HG02623 (cell line): ENCODE results near the gene PRODH2.
"Not testable (repeated sequence)": the region's sequence is repeated elsewhere in the genome, so short reads cannot be mapped to it uniquely, and the experiment has no call there.

ENCODE experiments used
- ATAC-seq: cut with Tn5 transposase; IDR thresholded peaks from one replicate; pipeline ENCODE4 v1.9.1; 2021; ENCODE audit warnings: moderate library complexity; ENCODE audit not compliant: unreplicated experiment

The PRODH2 gene

GRCh38 chr19:35782589-35782988 lies 30.1 kb downstream of the PRODH2 start:
- no peak for ATAC-seq

GRCh38 chr19:35781650-35782049 lies 31.0 kb downstream of the PRODH2 start:
- no peak for ATAC-seq

- ATAC-seq: no peak
These were observed 31.9 kb downstream of the PRODH2 start for GRCh38 chr19:35780717-35781116.

DNA sequence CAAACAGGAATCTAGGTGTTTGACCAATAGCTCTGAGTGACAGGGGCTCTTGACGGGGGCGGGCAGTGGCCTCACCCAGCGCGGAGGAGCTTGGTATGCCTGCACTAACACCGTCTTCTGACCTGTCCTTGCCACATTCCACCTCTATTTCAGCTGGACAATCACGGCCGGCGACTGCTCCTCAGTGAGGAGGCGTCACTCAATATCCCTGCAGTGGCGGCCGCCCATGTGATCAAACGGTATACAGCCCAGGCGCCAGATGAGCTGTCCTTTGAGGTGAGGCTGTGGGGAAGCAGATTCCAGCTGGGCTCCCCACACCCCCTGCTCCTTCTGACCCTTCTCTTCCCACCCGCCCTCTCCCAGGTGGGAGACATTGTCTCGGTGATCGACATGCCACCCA lies 32.6 kb downstream of the PRODH2 start:
- no peak for ATAC-seq

DNA sequence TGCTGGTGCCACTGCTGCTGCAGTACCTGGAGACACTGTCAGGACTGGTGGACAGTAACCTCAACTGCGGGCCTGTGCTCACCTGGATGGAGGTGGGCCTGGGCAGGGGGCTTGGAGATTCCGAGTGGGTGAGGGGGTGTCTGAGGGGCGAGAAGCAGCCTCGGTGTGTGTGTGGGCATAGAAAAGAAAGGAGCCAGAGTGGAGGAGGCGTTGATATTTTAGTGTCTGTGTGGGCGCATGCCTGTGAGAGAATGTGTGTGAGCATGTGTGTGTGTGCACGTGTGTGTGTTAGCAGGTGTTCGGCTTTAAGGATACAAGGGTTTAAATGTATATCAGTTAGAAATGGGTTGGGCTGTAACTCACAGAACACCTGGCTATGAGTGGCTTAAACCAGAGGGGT lies 33.6 kb downstream of the PRODH2 start:
- ATAC-seq: no peak

DNA sequence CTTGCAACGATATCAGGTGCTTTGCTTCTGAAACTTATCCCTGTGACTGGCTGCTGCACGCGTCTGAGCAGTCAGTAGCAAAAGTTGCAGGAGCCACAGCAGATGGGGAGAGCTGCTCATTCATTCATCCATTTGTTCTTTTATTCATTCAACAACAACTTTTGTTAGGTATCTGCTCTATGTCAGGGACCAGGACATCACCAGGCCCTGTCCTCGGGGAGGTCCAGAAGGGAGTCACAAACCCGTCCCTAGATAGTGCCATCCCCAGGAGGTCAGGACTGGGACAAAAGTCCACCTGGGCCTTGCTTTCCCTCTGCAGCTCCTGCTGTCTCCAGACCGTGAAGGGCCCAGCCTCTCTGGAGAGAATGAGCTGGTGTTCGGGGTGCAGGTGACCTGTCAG lies 34.7 kb downstream of the PRODH2 start:
- no peak for ATAC-seq

GRCh38 chr19:35777086-35777841 lies 35.4 kb downstream of the PRODH2 start:
- no peak for ATAC-seq

DNA sequence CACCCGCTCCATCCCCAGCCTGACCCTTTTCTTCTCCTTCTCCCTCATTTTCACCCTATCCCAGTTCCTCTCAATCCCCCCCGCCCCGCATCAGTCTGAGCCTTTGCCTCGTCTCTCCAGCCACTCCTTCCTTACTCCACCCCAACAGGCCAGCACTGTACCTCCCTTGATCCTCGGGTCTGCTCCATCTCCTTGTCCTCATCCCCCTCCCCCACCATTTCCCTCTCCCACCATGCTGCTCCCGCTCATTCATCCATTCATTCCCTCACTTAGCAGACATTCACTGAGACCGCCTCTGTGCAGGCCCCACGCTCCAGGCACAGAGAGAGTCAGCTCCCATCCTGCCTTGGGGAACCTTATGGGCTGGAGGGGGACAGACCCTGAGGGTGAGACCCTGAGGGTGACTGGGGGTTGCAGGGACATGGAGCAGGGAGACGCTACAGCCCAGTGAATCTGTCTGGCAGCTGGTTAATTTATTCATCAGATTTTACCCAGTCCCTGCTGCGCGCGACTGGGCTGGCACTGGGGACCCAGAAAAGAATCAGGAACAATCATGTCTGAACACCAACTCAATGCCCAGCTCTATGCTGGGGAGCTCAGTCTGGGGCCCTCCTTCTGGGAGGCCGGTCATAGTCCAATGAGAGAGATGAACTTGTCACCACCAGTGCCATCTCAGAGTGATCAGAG lies 36.4 kb downstream of the PRODH2 start:
- no peak for ATAC-seq

DNA sequence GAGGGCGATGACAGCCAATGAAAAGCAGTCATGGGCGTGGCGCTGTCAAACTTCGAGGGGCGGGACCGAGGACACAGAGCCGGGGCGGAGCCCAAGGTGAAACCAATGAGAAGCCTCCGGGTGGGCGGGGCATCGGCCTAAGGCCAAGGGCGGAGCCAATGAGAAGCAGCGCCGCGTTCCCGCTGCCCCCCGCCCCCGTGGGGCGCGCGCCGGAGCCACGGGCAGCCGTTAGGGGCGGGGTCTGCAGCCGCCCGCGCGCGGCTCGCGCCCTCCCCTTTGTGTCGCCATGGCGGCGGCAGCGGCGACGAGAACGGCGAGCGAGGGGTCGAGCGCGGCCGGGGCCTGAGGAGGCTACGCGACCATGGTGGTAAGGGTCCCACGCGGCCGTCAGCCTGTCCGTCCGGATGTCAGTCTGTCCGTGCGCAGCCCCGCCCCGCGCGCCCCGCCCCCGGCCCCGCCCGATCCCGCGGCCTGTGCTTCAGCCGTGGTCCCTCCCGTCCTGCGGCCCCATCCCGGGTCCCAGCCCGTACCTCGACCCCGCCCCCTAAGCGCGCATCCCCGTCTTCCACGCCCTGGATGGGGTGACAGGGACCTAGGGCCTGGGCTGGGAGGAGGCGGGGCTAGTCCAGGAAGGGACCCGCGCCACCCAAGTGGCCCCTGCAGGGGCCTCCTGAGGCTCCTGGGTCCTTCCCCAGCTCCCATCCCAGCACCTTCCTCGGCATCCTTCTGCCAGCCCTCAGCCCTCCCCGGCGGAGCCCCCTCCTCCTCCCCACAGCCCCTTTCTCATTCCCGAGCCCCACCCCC lies 37.1 kb downstream of the PRODH2 start, which contains the start of gene ARHGAP33:
ARHGAP33 (plus strand) TSS at position 267 of the 804 bp plus-strand sequence; CDS start at position 362, 95 bp downstream.
- peak; percentile 88 for ATAC-seq

GRCh38 chr19:35775046-35775297 lies 37.7 kb downstream of the PRODH2 start:
- ATAC-seq: no peak

DNA sequence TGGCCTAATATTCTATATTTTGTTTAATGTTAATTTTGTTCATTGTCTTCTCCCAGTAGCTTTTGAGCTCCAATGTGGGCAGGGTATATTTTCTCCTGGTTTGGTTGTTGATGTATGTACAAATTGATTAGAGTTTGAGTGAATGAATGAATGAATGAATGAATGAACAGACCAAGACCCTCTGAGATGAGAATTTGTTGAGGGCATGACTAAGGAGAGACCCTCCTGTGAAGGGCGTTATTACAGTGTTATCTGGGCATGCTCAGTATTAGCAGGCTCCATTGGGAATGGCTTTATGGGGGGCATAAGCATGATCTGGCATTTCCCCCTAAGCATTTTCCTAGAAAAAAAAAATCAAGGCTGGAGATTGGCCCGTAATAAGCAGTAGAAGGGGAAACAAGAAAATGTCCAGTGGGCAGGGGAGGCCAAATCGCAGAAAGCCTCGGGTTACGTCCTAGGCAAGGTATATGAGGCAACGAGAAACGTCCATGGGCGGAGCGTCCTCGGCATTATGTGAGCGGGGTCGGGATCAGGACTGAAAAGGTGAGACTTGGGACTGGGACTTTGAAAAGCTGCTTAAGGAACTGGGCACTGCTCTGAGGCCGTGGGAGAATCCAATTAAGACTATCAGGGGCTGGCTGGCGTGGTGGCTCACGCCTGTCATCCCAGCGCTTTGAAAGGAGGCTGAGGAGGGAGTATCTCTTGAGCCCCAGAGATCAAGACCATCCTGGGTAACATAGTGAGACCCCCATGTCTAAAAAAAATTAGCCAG lies 38.2 kb downstream of the PRODH2 start:
- ATAC-seq: no peak

DNA sequence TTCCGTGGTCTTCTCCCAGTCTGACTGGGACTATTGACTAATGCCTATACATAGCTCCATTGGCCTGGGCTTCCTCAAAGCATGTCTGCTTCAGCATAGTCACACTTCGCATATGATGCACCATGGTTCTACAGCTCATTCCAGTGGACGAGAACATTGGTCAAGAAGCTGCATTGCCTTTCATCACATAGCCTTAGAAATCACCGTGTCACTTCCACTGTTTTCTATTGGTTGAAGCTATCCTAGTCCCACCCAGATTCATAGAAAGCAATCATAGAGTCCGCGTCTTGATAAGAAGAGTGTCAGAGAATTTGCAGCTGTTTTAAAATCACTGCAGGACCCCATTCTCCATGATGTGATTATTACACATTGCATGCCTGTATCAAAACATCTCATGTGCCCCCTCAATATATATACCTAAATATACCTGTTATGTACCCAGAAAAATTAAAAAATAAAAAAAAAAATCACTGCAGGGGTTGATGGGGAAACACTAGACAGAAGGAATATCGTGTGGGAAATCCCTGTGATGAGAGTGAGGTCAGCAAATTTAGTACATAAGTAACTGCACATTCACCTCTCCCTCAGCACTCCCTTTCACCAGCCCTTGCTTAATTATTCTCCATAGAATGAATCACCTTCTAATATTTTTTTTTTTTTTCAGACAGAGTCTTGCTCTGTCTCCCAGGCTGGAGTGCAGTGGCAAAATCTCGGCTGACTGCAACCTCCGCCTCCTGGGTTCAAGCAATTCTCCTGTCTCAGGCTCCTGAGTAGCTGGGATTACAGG lies 39.4 kb downstream of the PRODH2 start:
- no peak for ATAC-seq

- ATAC-seq: not testable (repeated sequence)
These were observed 40.3 kb downstream of the PRODH2 start for GRCh38 chr19:35772362-35772761.

- no peak for ATAC-seq
These were observed 44.6 kb downstream of the PRODH2 start for GRCh38 chr19:35768082-35768421.

GRCh38 chr19:35767288-35768081 lies 45.2 kb downstream of the PRODH2 start:
- no peak for ATAC-seq

DNA sequence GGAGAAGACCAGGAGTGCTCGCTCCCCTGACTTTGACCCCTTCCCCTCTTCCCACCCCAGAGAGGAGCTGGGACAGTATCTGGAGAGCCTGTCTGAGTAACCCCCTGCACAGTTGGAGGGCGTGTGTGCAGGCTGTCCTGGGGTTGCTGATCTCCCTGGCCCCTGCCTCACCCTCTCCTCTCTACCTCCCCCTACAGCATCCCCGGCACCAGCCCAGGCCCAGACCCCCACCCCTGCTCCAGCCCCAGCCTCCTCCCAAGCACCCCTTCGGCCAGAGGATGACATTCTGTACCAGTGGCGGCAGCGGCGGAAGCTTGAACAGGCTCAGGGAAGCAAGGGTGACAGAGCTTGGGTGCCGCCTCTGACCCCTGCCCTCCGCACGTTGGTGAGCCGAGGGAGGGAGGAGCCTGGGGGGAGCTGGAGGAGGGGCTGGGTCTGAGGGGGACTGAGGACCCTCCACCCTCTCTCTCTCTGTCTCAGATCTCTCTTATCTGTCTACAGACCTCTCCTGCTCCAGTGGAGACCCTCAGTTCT lies 46.0 kb downstream of the PRODH2 start:
- no peak for ATAC-seq

- ATAC-seq: no peak
These were observed 48.0 kb downstream of the PRODH2 start for GRCh38 chr19:35764432-35765315.

DNA sequence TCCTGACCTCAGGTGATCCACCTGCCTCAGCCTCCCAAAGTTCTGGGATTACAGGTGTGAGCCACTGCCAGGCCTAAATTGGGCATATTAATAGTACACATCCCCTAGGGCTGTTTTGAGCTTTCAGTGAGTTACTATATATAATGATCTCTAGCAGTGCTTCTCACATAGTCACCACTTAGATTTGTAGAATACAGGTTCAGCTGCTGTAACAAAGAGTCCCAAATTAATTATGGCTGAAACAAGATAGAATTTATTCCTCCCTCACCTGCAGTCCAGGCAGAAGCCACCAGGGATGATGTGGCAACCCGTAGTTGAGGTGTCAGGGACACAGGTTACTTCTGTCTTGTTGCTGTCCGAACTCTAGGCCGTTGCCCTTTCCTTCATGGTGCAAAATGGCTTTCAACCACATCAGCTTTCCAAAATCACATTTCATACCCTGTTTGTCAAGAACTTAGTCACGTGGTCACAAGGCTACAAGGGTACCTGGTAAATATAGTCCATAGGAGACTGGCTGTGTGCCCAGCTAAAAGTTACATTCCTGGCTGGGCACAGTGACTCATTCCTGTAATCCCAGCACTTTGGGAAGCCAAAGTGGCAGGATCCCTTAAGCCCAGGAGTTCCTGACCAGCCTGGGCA lies 51.8 kb downstream of the PRODH2 start:
- no peak for ATAC-seq
